GM23338 (cell line): ENCODE results near the gene C10orf90.

Experiments used
- CTCF ChIP-seq, 2 experiments: fragments of 200-600 bp in 1 of 2; sonication (generic) in 1 of 2; conservative IDR thresholded peaks; 2 replicates each; pipeline versions ENCODE4 v1.5.1 to v1.6.1; 2016 to 2017; ENCODE audit warnings: antibody characterized with exemption in 2 of 2, low read depth in 2 of 2, mild to moderate bottlenecking in 2 of 2, moderate library complexity in 1 of 2
- NANOG ChIP-seq: IDR thresholded peaks from 2 replicates; pipeline ENCODE4 v1.6.1; 2016; ENCODE audit warnings: antibody characterized with exemption, borderline replicate concordance
- POLR2AphosphoS5 ChIP-seq: IDR thresholded peaks from 2 replicates; pipeline ENCODE4 v1.6.1; 2016; ENCODE audit warnings: antibody characterized with exemption, low read depth
- REST ChIP-seq: IDR thresholded peaks from one replicate; pipeline ENCODE4 v1.6.1; 2018; ENCODE audit warnings: antibody characterized with exemption; ENCODE audit not compliant: unreplicated experiment

- TF ChIP-seq NANOG (no peak), REST (no peak), CTCF (conservative IDR thresholded peaks at IDR 0.05; ENCODE audit: low read depth in 2 of 2) (no peak), POLR2AphosphoS5 (no peak)
Observed at GRCh38 chr10:126468876-126469643, 201.4 kb downstream of the C10orf90 start.
